GM12891 (cell line): Measurements from ENCODE around the gene PDGFA.

Source experiments
- DNase-seq: peaks from one replicate; pipeline ENCODE4 v3.0.0; 2011; ENCODE audit warnings: low spot score; ENCODE audit not compliant: insufficient read length
- FAIRE-seq: peaks from 2 replicates; lab custom pipeline; 2011; peaks lifted over from hg19 to GRCh38; lab: Jason Lieb, UNC
- PAX5 ChIP-seq: IDR thresholded peaks from 2 replicates; pipeline ENCODE4 v1.6.1; 2011; ENCODE audit warnings: low read length, moderate library complexity, mild to moderate bottlenecking; ENCODE audit not compliant: insufficient read depth, severe bottlenecking
- POLR2A ChIP-seq: IDR thresholded peaks from 2 replicates; pipeline ENCODE4 v1.6.1; 2011; ENCODE audit warnings: low read depth, low read length, control low read depth
- POLR2AphosphoS5 ChIP-seq: IDR thresholded peaks from 2 replicates; pipeline ENCODE4 v1.6.1; 2011; ENCODE audit warnings: low read depth, low read length, control low read depth
- POU2F2 ChIP-seq: IDR thresholded peaks from 2 replicates; pipeline ENCODE4 v1.6.1; 2011; ENCODE audit warnings: low read depth, mild to moderate bottlenecking, control low read depth, low read length, moderate library complexity
- SPI1 ChIP-seq: IDR thresholded peaks from 2 replicates; pipeline ENCODE4 v1.6.1; 2011; ENCODE audit warnings: low read depth, low read length, control low read depth
- TAF1 ChIP-seq: IDR thresholded peaks from 2 replicates; pipeline ENCODE4 v1.6.1; 2011; ENCODE audit warnings: low read depth, low read length, control low read depth

The PDGFA gene

GRCh38 chr7:522951-523314 lies 3.3 kb upstream of the PDGFA start:
- no peak for TF ChIP-seq SPI1
- TF ChIP-seq PAX5: no peak
- no peak for TF ChIP-seq POLR2A
- no peak for TF ChIP-seq POLR2AphosphoS5
- no peak for TF ChIP-seq TAF1
- TF ChIP-seq POU2F2: no peak
- DNase-seq: no peak
- FAIRE-seq: peak; percentile 9

- DNase-seq (peak; percentile 61), FAIRE-seq (peak; percentile 74)
- TF ChIP-seq POU2F2: no peak
- TF ChIP-seq POLR2AphosphoS5: no peak
- no peak for TF ChIP-seq PAX5
- TF ChIP-seq TAF1: no peak
- peak; percentile 54; the same call in 1 of the 2 replicates for TF ChIP-seq SPI1
Measured at GRCh38 chr7:522071-522950, 2.7 kb upstream of the PDGFA start.

GRCh38 chr7:521221-522070 lies 1.8 kb upstream of the PDGFA start:
- FAIRE-seq (peak; percentile 40), DNase-seq (peak; percentile 76)
- TF ChIP-seq POLR2AphosphoS5: no peak
- TF ChIP-seq SPI1: no peak
- no peak for TF ChIP-seq TAF1
- TF ChIP-seq POU2F2: no peak
- TF ChIP-seq POLR2A: no peak
- TF ChIP-seq PAX5: no peak

- DNase-seq: no peak
- FAIRE-seq: no peak
- TF ChIP-seq POLR2AphosphoS5 (no peak), POLR2A (no peak), SPI1 (no peak), TAF1 (no peak), POU2F2 (no peak), PAX5 (no peak)
Measured at GRCh38 chr7:520503-521161, 986 bp upstream of the PDGFA start.

DNA sequence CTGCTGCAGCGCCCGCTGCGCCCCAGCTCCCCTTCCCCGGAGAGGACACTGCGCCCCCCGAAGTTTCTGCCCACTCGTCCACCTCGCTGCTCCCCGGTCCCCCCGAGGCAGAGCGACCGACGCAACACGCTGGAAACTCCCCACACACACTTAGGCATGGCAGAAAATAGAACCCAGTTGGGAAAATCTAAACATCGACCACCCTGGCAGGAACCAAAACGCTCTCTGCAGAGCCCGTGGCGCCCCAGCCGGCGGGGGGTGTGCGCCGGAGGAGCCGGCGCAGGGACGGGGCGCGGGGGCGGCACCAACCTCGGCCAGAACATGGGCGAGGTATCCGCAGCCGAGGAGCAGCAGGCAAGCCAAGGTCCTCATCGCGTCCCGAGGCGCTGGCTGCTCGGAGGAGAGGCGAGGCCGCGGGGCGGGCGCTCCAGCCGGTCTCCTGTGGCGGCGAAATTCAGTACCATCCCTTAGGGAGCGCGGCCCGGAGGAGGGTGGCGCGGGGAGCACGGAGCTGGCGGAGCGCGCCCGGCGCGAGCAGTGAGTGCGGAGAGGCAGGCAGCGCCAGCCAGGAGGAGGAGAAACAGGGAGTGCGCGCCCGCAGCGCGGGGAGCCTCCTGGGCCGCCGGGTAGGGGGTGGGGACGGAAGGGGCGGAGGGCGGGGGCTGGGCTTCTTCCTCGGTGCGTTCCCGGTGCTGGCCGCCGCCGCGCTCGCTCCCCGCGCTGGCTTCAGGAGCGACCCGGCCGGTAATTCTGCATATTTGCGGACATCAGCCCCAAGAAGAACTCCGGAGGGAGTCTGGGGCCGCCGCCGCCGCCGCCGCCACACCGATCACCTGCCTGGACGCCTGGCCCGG lies 789 bp downstream of the PDGFA start:
- FAIRE-seq: peak; percentile 50
- no peak for DNase-seq

GRCh38 chr7:517774-518629 lies 1.6 kb downstream of the PDGFA start:
- DNase-seq: no peak
- FAIRE-seq: peak; percentile 5
- TF ChIP-seq PAX5 (no peak), TAF1 (no peak), POU2F2 (no peak), SPI1 (no peak), POLR2AphosphoS5 (no peak), POLR2A (no peak)

More for the DNA sequence above, 789 bp downstream of the PDGFA start:
- TF ChIP-seq TAF1 (no peak), SPI1 (no peak), POLR2A (no peak), POU2F2 (no peak), POLR2AphosphoS5 (no peak), PAX5 (no peak)

DNA sequence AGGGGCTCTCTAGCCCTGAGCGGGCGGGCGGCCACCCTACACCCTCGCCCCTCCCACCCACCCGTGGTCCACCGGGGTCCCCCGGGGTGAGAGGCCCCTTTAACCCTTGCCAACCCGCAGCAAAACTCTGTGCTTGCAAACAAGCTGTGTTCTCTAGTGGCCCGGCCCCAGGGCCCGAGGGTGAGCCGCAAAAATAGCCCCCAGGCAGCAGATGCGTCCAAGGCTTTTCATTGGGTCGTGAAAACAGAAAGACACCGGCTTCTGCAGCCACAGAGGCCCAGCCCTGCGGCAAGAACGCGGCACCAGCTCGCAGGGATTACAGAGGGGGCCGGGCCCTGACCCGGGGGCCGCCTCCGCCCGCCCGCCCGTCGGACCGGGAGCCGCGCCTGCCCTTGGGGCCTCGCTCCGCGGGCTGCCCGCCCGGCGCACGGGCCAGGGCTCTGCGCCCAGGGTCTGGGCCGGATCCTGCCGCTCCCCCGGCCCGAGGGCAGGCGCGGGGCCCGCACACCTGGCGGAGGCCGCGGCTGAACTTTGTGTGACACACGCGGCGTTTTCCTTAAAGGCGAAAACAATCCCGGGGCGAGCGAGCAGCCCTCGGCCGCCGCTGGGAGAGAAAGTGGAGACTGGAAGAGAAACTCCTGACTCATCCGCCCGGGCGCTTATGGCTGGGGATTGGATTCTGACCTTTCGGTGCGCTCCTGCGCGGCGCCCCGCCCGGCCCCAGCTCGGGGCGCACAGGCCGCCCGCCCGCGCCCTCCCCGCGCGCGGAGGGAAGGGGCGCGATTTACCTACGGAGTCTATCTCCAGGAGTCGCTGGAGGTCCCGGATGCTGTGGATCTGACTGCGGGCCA lies 2.8 kb downstream of the PDGFA start:
- DNase-seq: no peak
- TF ChIP-seq PAX5 (no peak), SPI1 (no peak), POLR2A (no peak), TAF1 (no peak)
- FAIRE-seq: no peak

- DNase-seq (no peak), FAIRE-seq (no peak)
- TF ChIP-seq POLR2AphosphoS5 (no peak), POLR2A (no peak), PAX5 (no peak), POU2F2 (no peak), SPI1 (no peak), TAF1 (no peak)
Measured at GRCh38 chr7:516216-516605, 3.4 kb downstream of the PDGFA start.
